ENCODE data around the gene ERP44. TPM values are rescaled to one million over a fixed set of nuclear protein-coding genes. Genes with fewer than 3 reads are reported as not detected.
"Not testable (repeated sequence)": the region's sequence is repeated elsewhere in the genome, so short reads cannot be mapped to it uniquely, and the experiment has no call there.

Gene ERP44
- total RNA-seq, 1 donor from 2014 or later, result 16.5 TPM

DNA sequence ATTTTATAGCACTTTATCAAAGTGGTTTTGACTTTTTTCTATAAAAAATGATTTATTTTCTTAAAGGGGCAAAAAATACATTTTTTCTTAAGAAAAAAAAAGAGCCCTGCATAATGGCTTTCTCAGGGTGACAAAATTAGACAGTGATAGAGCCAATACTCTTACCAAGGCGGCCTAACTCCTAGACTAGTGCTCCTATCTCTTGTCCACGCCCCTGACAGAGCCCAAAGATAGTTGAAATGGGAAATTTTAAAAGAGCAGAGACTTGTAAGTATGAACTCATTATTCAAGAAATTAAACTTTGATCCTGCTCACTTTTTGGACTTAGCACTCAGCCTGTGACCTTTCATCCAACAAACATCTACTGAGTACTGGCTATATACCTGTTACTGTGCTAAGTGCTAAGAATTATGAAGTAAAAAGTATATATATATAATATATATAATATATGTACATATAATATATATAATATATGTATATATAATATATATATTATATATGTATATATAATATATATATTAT lies 1.4 kb upstream of the ERP44 start:
- CTCF ChIA-PET, result no interaction called here
- Mint-ChIP-seq H3K4me3 (peak overlapping the region; percentile 100), H3K9me3 (no peaks in the 10 kb centered on the region), H3K36me3 (ENCODE audit: low read depth) (peaks cover 17% of the 10 kb centered on the region), H3K4me1 (peaks cover 37% of the 10 kb centered on the region), H3K27me3 (no peaks in the 10 kb centered on the region), H3K27ac (peak overlapping the region; percentile 97)
- POLR2A ChIA-PET, result no interaction called here
- intact Hi-C loops (cut with micrococcal nuclease), result no loop called here
- no peak for DNase-seq
- TF ChIP-seq, protein P1, sequence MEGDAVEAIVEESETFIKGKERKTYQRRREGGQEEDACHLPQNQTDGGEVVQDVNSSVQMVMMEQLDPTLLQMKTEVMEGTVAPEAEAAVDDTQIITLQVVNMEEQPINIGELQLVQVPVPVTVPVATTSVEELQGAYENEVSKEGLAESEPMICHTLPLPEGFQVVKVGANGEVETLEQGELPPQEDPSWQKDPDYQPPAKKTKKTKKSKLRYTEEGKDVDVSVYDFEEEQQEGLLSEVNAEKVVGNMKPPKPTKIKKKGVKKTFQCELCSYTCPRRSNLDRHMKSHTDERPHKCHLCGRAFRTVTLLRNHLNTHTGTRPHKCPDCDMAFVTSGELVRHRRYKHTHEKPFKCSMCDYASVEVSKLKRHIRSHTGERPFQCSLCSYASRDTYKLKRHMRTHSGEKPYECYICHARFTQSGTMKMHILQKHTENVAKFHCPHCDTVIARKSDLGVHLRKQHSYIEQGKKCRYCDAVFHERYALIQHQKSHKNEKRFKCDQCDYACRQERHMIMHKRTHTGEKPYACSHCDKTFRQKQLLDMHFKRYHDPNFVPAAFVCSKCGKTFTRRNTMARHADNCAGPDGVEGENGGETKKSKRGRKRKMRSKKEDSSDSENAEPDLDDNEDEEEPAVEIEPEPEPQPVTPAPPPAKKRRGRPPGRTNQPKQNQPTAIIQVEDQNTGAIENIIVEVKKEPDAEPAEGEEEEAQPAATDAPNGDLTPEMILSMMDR (IDR thresholded peaks at IDR 0.05), result no peak
- ATAC-seq (ENCODE audit: low read depth), result no peak

DNA sequence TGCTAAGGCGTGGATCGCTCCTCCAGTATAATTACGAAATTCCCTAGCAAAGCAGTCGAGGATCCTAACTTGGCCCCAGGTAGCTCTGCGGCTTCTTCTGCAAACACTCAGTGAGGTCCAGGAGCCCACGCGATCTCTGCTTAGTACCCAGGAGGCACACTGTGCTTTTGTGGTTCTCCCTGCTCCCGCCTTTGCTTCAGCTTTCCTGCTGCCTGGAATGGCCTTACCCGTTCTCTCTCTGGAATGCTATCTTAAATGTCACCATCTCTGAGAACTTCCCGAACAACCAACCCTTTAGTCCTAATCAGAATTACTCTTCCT lies 882 bp upstream of the ERP44 start:
- TF ChIP-seq, protein P1 (IDR thresholded peaks at IDR 0.05), result no peak
- Mint-ChIP-seq H3K9me3 (no peaks in the 10 kb centered on the region), H3K27ac (peak overlapping the region; percentile 97), H3K4me3 (peak overlapping the region; percentile 100), H3K36me3 (ENCODE audit: low read depth) (peaks cover 15% of the 10 kb centered on the region), H3K27me3 (no peaks in the 10 kb centered on the region), H3K4me1 (peaks cover 41% of the 10 kb centered on the region)
- ATAC-seq (ENCODE audit: low read depth), result no peak
- no peak for DNase-seq
- POLR2A ChIA-PET, result interaction anchor here (0.9 kb wide), 1 partner anchor 20 kb away, joined by 3 read pairs; no protein-coding TSS in a partner anchor
- CTCF ChIA-PET, result no interaction called here
- intact Hi-C loops (cut with micrococcal nuclease), result loop anchor here (1.0 to 5.0 kb wide), 11 partner anchors 15 to 1299 kb away; partner anchors contain the start of genes MRPL50, SEC61B, STX17 and TEX10

DNA sequence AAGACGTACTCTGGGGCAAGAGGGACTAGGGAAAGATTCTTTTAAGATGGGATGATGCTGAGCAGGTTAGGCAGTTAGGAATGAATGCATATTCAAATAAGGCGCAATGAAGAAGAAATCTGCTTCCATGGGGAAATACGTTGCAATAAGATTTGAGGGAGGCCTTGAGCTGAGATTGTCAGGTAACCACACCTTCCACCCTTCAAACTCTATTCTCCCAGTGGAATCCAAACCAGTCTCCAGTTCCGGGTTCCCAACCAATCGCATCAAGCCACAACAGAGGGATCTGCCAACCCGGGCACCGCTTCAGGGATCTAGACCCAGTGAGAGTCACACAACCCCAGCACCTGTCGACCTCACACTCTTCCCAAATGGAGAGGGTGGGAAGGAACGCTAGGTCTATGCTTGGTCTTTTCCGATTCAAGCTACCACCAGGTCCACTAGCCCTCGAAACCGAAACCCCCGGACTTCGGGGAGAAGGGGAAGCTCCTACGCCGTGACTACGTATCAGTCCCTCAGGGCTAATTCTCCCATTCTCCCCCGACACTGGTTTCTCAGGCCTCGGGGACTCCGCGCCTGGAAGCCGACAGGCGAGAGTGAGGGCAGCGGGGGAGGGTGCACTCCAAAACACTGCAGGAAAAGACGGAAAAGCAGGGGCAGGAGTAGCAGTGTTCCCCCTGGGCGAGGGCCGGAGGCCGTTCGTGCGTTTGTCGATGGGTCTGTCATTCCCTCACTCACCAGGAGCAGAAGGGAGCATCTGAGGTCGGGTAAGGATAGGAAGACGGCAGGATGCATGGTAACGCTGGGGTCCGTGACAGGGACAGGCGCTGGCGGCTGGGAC lies 534 bp downstream of the ERP44 start:
- intact Hi-C loops (cut with micrococcal nuclease), result loop anchor here (2.0 to 5.0 kb wide), 6 partner anchors 191 to 1301 kb away; partner anchors contain the start of genes MRPL50, SEC61B, STX17 and TEX10
- peak; percentile 32 for DNase-seq

DNA sequence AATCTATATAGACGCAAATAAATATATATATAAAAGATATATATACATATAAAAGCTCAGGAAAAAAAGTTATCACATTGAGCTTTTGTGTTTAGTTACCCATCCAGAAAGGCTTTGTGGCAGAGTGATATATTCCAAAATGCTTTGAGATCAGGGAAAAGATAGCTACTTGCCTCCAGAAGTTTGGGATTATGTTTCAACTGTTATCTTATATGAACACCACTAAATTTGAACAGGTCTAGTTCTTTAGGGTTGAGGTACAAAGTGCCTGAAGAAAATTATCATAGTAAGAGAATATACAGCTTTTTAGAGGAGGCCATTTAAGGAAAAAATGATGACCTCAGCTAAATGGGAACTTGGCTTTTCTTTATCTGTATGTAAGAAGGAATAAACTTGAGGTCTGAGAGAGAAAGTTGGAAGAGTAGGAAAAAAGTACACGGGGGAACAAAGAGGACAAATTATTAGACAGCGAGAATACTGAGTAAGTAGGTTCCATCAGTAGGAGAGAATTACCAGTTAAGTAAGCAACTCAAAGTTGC lies 2.4 kb downstream of the ERP44 start:
- Mint-ChIP-seq H3K9me3 (no peaks in the 10 kb centered on the region), H3K36me3 (ENCODE audit: low read depth) (peaks cover 9% of the 10 kb centered on the region), H3K4me1 (peaks cover 66% of the 10 kb centered on the region), H3K4me3 (peak overlapping the region; percentile 25), H3K27ac (no peak overlapping the region), H3K27me3 (no peaks in the 10 kb centered on the region)
- POLR2A ChIA-PET, result interaction anchor here (1.2 kb wide), 1 partner anchor 11 kb away, joined by 5 read pairs; no protein-coding TSS in a partner anchor
- intact Hi-C loops (cut with micrococcal nuclease), result loop anchor here (5.0 kb wide), 3 partner anchors 189 to 859 kb away; partner anchors contain the start of gene STX17
- ATAC-seq (ENCODE audit: low read depth) (no peak), DNase-seq (no peak)
- TF ChIP-seq, protein P1 (IDR thresholded peaks at IDR 0.05), result no peak
- CTCF ChIA-PET, result no interaction called here

More for the DNA sequence above, 534 bp downstream of the ERP44 start:
- peak overlapping the region; percentile 100 for H3K4me3 Mint-ChIP-seq
- no peaks in the 10 kb centered on the region for H3K27me3 Mint-ChIP-seq
- POLR2A ChIA-PET, result interaction anchor here (1.6 kb wide), 1 partner anchor 14 kb away, joined by 8 read pairs; no protein-coding TSS in a partner anchor
- TF ChIP-seq, protein P1 (IDR thresholded peaks at IDR 0.05), result no peak
- ATAC-seq (ENCODE audit: low read depth), result no peak
- H3K4me1 Mint-ChIP-seq, result peaks cover 50% of the 10 kb centered on the region
- peaks cover 9% of the 10 kb centered on the region for H3K36me3 Mint-ChIP-seq (ENCODE audit: low read depth)
- CTCF ChIA-PET, result no interaction called here
- peak overlapping the region; percentile 97 for H3K27ac Mint-ChIP-seq
- H3K9me3 Mint-ChIP-seq, result no peaks in the 10 kb centered on the region

DNA sequence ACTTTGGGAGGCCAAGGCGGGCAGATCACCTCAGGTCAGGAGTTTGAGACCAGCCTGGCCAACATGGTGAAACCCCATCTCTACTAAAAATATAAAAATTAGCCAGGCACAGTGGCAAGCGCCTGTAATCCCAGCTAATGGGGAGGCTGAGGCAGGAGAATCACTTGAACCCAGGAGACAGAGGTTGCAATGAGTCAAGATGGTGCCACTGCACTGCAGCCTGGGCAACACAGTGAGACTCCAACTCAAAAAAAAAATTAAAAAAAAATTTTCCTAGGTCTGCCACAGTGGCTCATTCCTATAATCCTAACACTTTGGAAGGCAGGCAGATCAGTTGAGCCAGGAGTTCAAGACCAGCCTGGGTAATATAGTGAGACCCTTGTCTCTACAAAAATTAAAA lies 4.4 kb downstream of the ERP44 start:
- H3K27me3 Mint-ChIP-seq; H3K9me3 Mint-ChIP-seq; intact Hi-C loops (cut with micrococcal nuclease); H3K4me3 Mint-ChIP-seq; DNase-seq; H3K36me3 Mint-ChIP-seq (ENCODE audit: low read depth); CTCF ChIA-PET; H3K27ac Mint-ChIP-seq; ATAC-seq (ENCODE audit: low read depth): not testable (repeated sequence)
- POLR2A ChIA-PET, result interaction anchor here (2.0 kb wide), 1 partner anchor 10 kb away, joined by 10 read pairs; no protein-coding TSS in a partner anchor
- peaks cover 63% of the 10 kb centered on the region for H3K4me1 Mint-ChIP-seq

All from activated B cell treated with CpG ODN at 0.5 μM for 24 hours (primary cell).